Suppressor macrophage treated with lipopolysaccharide for 1 hour (primary cell): ENCODE data around the gene ACACA.

Experiments used
- DNase-seq, 3 donors: peaks; one replicate each; pipeline ENCODE4 v3.0.0-alpha.2; 2020 to 2022

Gene ACACA

DNA sequence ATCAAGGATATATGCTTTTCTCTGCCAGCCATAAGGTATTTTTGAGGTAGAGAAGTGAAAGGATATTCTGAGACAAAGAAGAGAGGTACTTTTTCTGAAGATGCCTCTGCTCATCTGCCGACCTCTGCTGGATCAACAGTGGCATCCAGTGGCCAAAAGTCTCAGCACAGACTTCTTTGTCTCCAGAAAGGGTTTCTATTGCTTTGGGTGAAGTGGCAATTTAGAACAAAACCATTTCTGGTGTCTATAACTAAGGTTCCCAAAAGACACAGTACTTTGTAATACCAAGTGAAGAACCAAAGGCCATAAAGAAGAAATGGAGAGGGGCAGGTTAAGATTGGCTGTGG is 186.1 kb downstream of the ACACA start:
- peak in 2 of 3 donors; percentile 3 to 15 for DNase-seq

DNA sequence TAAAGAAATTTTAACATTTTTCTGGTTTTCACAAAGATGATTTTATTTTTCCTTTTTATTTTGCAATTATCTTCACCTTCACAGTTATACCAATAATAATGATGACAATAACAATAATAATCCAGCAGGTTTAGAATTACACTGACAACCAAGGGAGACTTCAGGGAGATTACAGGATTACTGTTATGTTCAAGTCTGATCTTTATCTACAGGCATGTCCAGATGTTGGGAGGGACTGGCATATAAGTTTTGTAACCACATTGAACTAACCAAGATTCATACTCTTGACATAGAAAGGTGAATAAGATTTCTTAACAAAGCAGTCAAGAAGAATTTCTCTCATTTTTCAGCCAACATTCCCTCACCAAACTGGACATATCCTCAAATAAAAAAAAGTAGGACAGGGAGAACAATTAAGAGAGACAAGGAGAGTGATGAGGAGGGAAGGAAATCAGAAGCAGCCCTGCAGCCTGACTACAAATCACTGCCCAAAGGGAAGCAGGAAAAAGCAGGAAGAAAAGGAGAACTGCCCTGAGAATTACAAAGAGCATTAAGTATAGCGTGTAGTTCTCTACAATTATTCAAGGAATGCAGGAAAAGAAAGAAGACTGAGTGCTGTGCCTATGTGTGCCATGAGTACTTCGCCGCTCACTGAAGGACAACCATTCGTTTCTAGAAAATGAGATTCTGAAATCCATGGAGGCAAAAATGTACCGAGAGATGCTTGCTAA is 186.6 kb downstream of the ACACA start:
- no peak for DNase-seq

DNA sequence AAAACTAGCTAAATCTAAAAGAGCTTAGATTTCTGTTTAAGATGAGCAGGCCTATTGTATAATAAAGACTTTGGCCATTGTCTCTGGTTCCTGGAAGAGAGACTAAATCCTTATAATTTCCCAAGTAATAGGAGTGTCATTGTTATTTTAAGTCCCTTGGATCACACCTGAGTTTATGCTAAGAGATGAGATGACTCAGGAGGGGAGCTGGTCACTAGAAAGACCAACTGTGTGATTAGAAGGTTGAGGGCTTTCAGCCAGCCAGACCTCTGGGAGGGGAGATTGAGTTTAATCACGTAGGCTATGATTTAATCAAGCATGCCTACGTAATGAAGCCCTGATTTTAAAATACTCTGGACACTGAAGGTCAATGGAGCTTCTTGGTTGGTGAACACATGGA is 187.8 kb downstream of the ACACA start:
- no peak for DNase-seq

DNA sequence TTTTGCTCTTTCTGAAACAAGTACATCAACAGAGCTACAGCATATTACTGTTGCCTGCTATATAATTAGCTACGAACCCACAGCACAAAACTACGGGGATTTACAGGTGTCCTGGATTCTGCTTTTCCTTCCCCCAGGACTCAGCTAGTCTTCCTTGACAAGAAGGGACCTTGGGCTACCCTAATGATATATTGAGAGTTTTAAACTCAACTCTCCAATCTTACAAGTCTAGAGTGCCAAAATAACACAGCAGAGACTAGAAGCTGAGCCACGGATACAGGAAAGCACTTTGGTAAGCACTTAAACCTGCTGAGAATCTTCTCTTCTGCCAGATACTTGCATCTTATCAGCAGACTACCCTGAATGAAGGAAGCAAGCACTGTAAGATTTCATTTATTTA is 192.2 kb downstream of the ACACA start:
- DNase-seq: no peak

DNA sequence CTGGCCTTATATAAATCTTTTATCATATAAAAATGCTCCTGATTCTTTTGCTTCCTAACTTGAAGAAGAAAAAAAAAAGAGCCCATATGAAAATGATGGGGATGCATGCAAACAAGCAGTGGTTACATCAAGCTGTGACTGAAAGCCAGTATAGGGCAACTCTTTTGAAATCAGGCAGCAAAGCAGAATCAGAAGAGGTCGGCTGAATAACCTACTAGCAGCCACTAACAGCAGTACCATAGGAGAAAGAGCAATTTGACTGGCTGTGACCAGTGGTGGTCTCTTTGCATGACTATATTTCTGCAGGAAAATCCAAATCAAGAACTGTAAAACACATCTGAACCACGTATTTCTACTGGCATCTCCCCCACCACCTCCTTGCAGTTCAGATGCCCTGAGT is 192.7 kb downstream of the ACACA start:
- no peak for DNase-seq

GRCh38 chr17:37212179-37212578 is 194.5 kb downstream of the ACACA start:
- DNase-seq: no peak

GRCh38 chr17:37211136-37211535 is 195.5 kb downstream of the ACACA start:
- DNase-seq: no peak

DNA sequence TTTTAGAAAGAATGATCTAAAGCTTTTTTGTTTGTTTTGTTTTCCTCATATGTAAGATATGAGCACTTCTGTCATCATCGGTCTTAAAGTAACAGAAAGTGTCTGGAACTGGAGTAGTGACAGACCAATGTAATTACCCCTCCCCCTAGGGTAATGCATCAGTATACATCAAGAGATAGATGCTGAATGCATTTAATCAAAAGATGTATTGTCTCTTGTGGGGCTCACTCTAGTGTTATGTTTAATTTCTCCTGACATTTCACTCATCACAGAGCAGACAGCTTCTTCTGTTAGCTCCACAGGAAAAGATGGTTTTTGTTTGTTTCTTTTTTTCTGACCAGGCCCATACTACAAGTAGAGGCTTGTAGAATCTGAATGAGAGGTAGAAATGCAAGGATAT is 199.5 kb downstream of the ACACA start:
- DNase-seq: no peak

DNA sequence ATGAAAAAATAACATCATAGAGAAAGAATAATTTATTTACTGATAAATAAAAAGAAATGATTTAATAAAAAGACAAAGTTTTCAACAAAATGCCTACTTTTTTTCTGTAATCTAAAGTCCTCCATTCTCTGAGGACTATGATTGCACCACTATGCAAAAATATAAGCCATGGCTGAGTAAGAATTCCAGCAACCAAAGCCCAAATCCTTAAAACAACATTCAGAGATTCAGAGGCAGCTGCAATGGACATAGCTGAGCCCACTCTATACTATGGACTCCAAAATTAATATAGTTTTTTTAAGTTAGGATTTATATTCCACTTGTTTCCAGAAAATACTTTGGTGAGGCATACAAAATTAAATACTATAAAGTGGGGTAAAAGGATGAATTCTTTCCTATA is 200.3 kb downstream of the ACACA start:
- DNase-seq: no peak

DNA sequence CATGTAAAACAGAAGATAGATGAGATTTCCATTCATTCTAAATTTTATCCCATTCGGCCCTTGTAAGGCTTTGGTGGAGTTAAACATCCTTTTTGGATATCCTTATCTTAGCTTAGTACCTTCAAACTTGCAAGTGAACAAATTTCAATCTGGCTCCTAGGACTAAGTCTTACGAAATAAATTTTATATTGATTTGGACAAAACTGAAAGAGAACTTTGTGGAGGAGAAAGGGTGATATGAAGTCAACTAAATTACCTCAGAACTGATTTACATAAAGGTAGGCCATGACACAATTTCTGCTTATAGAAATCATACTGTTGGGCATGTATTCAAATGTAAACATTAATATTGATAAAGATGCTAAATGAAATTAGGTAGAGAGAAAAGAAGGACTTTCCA is 206.1 kb downstream of the ACACA start:
- no peak for DNase-seq

GRCh38 chr17:37197336-37197735 is 209.3 kb downstream of the ACACA start:
- DNase-seq: peak; percentile 16 to 46 (median 24)

DNA sequence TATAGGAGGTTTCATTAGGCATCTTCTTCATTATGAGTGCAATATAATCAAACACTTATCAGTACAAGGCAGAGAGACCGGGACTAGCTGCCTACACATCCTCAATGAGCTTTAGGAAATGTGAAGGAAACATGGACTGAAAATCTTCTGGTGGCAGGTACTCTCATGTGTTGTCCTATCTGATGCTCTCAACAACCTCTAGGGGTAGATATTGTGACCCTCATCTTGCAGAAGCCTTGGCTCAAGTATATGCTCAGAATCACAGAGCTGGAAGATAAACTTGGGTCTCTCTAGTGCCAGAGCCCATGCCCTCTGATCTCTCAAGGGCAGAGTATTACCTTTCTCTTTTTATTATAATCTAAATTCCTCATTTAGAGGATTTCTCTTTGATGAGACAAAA is 212.4 kb downstream of the ACACA start:
- no peak for DNase-seq

- DNase-seq: no peak
Measured at GRCh38 chr17:37191219-37191618, 215.4 kb downstream of the ACACA start.

- no peak for DNase-seq
Measured at GRCh38 chr17:37190493-37190892, 216.1 kb downstream of the ACACA start.

GRCh38 chr17:37188157-37188556 is 218.5 kb downstream of the ACACA start:
- no peak for DNase-seq

- no peak for DNase-seq
Measured at GRCh38 chr17:37187262-37187661, 219.4 kb downstream of the ACACA start.

DNA sequence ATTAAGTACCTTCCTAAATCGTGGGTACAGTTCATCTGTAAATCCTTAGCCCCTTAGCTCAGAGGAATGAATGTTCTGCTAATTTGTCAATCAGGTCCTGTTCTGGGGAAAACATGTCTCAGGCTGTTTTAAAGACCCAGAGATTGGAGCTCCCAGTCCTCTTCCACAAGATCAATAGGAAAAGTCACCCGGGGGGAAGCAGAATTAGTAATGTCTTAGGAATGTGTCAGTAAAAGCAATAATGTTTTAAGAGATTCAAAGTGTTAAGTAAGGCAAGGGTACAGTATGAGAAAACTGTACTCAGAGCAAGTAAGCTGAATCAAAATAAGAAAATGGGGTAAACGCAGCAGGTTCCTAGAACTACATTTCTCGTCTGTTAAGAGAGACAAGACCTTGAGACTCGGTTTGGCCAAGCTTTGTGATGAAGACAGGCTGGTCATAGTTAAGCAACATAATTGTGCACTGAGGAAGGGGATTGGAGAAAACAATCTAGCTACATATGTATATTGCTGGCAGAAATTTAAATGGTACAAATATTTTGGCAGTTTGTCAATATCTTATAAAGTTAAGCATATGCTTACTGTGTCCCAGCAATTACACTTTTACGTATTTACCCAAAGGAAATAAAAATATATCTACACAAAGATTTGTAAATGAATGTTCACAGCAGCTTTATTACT is 223.7 kb downstream of the ACACA start:
- DNase-seq: no peak

- no peak for DNase-seq
Measured at GRCh38 chr17:37180376-37180775, 226.3 kb downstream of the ACACA start.

- DNase-seq: no peak
Measured at GRCh38 chr17:37179893-37180292, 226.7 kb downstream of the ACACA start.

DNA sequence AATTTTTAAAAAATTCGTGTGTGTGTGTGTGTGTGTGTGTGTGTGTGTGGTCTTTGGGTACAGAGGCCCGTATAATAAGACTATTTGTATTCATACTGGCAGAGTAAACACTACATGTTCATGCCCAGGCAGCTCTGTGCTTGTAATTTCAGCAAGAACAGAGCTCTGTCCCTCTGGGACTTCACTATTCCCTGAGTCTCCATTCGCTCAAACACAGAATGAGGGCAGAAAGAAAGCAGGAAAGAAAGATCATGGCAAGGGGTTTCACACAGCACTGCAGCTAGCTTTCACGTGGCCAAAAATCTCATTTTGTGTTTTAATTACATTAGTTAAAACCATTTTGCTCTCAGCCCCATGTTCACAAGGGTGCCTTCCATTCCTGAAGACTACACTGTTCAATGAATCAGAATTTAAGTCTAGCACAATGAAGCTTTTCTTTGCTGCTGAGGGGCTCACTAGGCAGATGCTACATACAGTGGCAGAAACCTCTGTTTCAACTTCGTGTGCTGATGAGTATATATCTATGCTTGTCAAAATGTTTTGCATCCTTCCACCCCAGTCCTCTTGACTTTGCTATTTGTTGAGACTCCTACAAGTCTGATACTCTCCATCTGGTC is 229.3 kb downstream of the ACACA start:
- no peak for DNase-seq

DNA sequence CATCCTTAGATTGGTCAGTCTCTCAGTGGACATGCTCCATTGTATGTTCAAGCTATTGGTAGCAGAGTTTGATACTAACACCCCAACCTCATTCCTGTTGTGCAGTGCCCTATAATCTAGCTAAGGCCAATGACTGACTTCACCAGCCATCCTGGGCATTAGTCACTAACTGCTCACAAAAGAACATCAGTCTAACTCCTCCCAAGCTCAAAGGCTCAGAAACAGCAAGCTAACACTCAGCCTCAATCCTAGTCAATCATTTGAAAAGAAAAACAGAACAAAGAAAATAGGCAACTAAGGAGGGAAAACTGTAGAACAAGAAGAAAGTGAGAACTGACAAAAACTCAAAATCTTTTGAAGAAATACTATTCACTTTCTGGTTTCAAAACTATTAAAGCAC is 229.9 kb downstream of the ACACA start:
- DNase-seq: no peak

DNA sequence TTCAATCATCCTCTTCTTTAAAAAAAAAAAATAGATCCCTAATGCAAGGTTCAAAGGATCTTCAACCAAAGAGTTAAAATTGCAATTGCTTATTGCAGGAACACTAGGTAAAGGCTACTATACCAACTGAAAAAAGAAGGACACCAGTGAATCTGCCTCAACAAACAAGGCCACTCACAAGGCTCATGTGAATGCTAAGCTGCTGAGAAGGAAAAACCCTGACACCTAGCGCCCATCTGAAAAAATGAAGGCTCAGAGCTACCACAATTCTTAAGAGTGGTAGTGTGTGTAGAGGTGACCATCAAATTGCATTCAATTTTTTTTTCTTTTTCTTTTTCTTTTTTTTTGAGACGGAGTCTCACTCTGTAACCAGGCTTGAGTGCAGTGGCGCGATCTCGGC is 232.4 kb downstream of the ACACA start:
- no peak for DNase-seq

GRCh38 chr17:37170881-37171425 is 235.7 kb downstream of the ACACA start:
- no peak for DNase-seq

DNA sequence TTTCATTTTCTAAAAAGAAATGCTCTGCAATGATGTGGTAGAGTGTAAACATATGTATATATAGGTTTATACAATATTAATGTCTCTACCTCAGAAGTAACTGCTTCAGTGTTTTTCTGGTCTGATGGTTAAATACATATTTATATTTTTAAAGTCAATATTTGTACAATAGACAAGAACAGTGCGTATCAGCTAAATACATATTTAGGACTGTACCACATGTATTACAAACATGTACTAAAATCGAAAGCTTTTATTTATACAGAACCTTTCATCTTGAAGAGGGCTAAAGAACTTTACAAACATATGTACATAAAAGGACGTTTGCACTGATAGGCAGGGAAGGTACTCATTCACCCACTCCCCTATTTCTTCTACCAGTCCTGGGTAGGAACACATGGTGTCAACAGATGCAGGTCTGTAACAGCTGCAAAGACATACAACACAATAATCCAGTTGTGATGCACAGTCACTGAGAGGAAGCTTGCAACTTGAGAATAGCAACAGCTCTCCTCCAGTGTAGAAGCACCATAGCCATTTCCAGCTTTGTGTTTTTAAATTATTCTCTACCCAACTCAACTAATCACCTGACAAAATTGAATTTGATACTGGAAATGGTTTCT is 237.8 kb downstream of the ACACA start:
- no peak for DNase-seq
